Activated T-cell treated with anti-CD3 and anti-CD28 coated beads, Interleukin-2, amount 50 U/mL, for 24 hours (primary cell): ENCODE data around the gene BTLA.
"Not testable (repeated sequence)": the region's sequence is repeated elsewhere in the genome, so short reads cannot be mapped to it uniquely, and the experiment has no call there.

Source experiments
- DNase-seq: peaks from one replicate; pipeline ENCODE4 v3.0.0-alpha.2; 2020
- H3K27ac Mint-ChIP-seq: 2 replicates; pipeline ENCODE4 v1.8.0; 2020; ENCODE audit warnings: mild to moderate bottlenecking, mixed read lengths
- H3K27me3 Mint-ChIP-seq: 2 replicates; pipeline ENCODE4 v1.8.0; 2020; ENCODE audit warnings: mixed read lengths
- H3K36me3 Mint-ChIP-seq: 2 replicates; pipeline ENCODE4 v1.8.0; 2020; ENCODE audit warnings: low read depth, mixed read lengths
- H3K4me1 Mint-ChIP-seq: 2 replicates; pipeline ENCODE4 v1.8.0; 2020; ENCODE audit warnings: low read depth, mixed read lengths
- H3K4me3 Mint-ChIP-seq: 2 replicates; pipeline ENCODE4 v1.8.0; 2020; ENCODE audit warnings: mild to moderate bottlenecking, moderate library complexity, mixed read lengths
- H3K9me3 Mint-ChIP-seq: 2 replicates; pipeline ENCODE4 v1.8.0; 2020; ENCODE audit warnings: mixed read lengths

Gene BTLA

GRCh38 chr3:112503304-112503972 is 4.2 kb upstream of the BTLA start:
- no peaks in the 10 kb centered on the region for H3K27me3 Mint-ChIP-seq
- H3K36me3 Mint-ChIP-seq = peaks cover 11% of the 10 kb centered on the region
- no peak for DNase-seq
- peaks cover 58% of the 10 kb centered on the region for H3K4me1 Mint-ChIP-seq
- H3K27ac Mint-ChIP-seq = no peak overlapping the region
- no peak overlapping the region for H3K4me3 Mint-ChIP-seq
- no peaks in the 10 kb centered on the region for H3K9me3 Mint-ChIP-seq

- peaks cover 62% of the 10 kb centered on the region for H3K4me1 Mint-ChIP-seq
- no peaks in the 10 kb centered on the region for H3K27me3 Mint-ChIP-seq
- peak overlapping the region; percentile 1 for H3K27ac Mint-ChIP-seq
- H3K9me3 Mint-ChIP-seq = no peaks in the 10 kb centered on the region
- DNase-seq = no peak
- no peak overlapping the region for H3K4me3 Mint-ChIP-seq
- H3K36me3 Mint-ChIP-seq = peaks cover 29% of the 10 kb centered on the region
Observed at GRCh38 chr3:112500621-112501020, 1.3 kb upstream of the BTLA start.

GRCh38 chr3:112497897-112498548 is 1.2 kb downstream of the BTLA start:
- Mint-ChIP-seq H3K9me3 (peaks cover 4% of the 10 kb centered on the region), H3K4me1 (peaks cover 63% of the 10 kb centered on the region), H3K36me3 (peaks cover 45% of the 10 kb centered on the region), H3K27me3 (no peaks in the 10 kb centered on the region), H3K27ac (peak overlapping the region; percentile 96), H3K4me3 (peak overlapping the region; percentile 94)
- no peak for DNase-seq

GRCh38 chr3:112496366-112497067 is 2.8 kb downstream of the BTLA start:
- no peaks in the 10 kb centered on the region for H3K27me3 Mint-ChIP-seq
- H3K4me1 Mint-ChIP-seq = peaks cover 72% of the 10 kb centered on the region
- H3K36me3 Mint-ChIP-seq = peaks cover 52% of the 10 kb centered on the region
- DNase-seq = no peak
- H3K9me3 Mint-ChIP-seq = peaks cover 4% of the 10 kb centered on the region
- H3K27ac Mint-ChIP-seq = peak overlapping the region; percentile 93
- peak overlapping the region; percentile 82 for H3K4me3 Mint-ChIP-seq

GRCh38 chr3:112494448-112494767 is 4.9 kb downstream of the BTLA start:
- Mint-ChIP-seq H3K36me3 (peaks cover 53% of the 10 kb centered on the region), H3K27ac (peak overlapping the region; percentile 93), H3K4me1 (peaks cover 75% of the 10 kb centered on the region), H3K4me3 (peak overlapping the region; percentile 21)
- not testable (repeated sequence) for H3K9me3 Mint-ChIP-seq, DNase-seq, H3K27me3 Mint-ChIP-seq

GRCh38 chr3:112492124-112492523 is 7.1 kb downstream of the BTLA start:
- Mint-ChIP-seq H3K9me3 (peaks cover 4% of the 10 kb centered on the region), H3K4me3 (peak overlapping the region; percentile 21), H3K27me3 (no peaks in the 10 kb centered on the region), H3K36me3 (peaks cover 54% of the 10 kb centered on the region), H3K4me1 (peaks cover 83% of the 10 kb centered on the region), H3K27ac (peak overlapping the region; percentile 93)
- DNase-seq = no peak

GRCh38 chr3:112491373-112491772 is 7.9 kb downstream of the BTLA start:
- Mint-ChIP-seq H3K4me1 (peaks cover 83% of the 10 kb centered on the region), H3K27ac (peak overlapping the region; percentile 93), H3K27me3 (no peaks in the 10 kb centered on the region), H3K9me3 (peaks cover 4% of the 10 kb centered on the region), H3K4me3 (peak overlapping the region; percentile 37), H3K36me3 (peaks cover 56% of the 10 kb centered on the region)
- no peak for DNase-seq

GRCh38 chr3:112489674-112490479 is 9.4 kb downstream of the BTLA start:
- H3K27me3 Mint-ChIP-seq = no peaks in the 10 kb centered on the region
- H3K4me3 Mint-ChIP-seq = peak overlapping the region; percentile 37
- peaks cover 73% of the 10 kb centered on the region for H3K4me1 Mint-ChIP-seq

GRCh38 chr3:112486811-112487505 is 12.3 kb downstream of the BTLA start:
- H3K4me3 Mint-ChIP-seq = no peak overlapping the region
- H3K27me3 Mint-ChIP-seq = no peaks in the 10 kb centered on the region
- no peaks in the 10 kb centered on the region for H3K9me3 Mint-ChIP-seq
- peaks cover 73% of the 10 kb centered on the region for H3K4me1 Mint-ChIP-seq
- peaks cover 55% of the 10 kb centered on the region for H3K36me3 Mint-ChIP-seq
- no peak for DNase-seq
- peak overlapping the region; percentile 38 for H3K27ac Mint-ChIP-seq

More at GRCh38 chr3:112489674-112490479, 9.4 kb downstream of the BTLA start:
- no peak for DNase-seq
- Mint-ChIP-seq H3K9me3 (peaks cover 4% of the 10 kb centered on the region), H3K36me3 (peaks cover 57% of the 10 kb centered on the region), H3K27ac (peak overlapping the region; percentile 86)

GRCh38 chr3:112484352-112484751 is 14.9 kb downstream of the BTLA start:
- no peak overlapping the region for H3K4me3 Mint-ChIP-seq
- no peak for DNase-seq
- no peaks in the 10 kb centered on the region for H3K27me3 Mint-ChIP-seq
- H3K9me3 Mint-ChIP-seq = no peaks in the 10 kb centered on the region
- peak overlapping the region; percentile 4 for H3K27ac Mint-ChIP-seq
- peaks cover 69% of the 10 kb centered on the region for H3K4me1 Mint-ChIP-seq
- peaks cover 64% of the 10 kb centered on the region for H3K36me3 Mint-ChIP-seq

- H3K4me1 Mint-ChIP-seq = peaks cover 60% of the 10 kb centered on the region
- H3K36me3 Mint-ChIP-seq = peaks cover 65% of the 10 kb centered on the region
- no peaks in the 10 kb centered on the region for H3K27me3 Mint-ChIP-seq
- peak overlapping the region; percentile 71 for H3K27ac Mint-ChIP-seq
- H3K4me3 Mint-ChIP-seq = no peak overlapping the region
- no peak for DNase-seq
- H3K9me3 Mint-ChIP-seq = no peaks in the 10 kb centered on the region
Observed at GRCh38 chr3:112482675-112483074, 16.6 kb downstream of the BTLA start.

GRCh38 chr3:112481302-112481721 is 18.0 kb downstream of the BTLA start:
- H3K27me3 Mint-ChIP-seq = no peaks in the 10 kb centered on the region
- DNase-seq = no peak
- no peak overlapping the region for H3K27ac Mint-ChIP-seq
- H3K4me1 Mint-ChIP-seq = peaks cover 54% of the 10 kb centered on the region
- no peak overlapping the region for H3K4me3 Mint-ChIP-seq
- H3K36me3 Mint-ChIP-seq = peaks cover 69% of the 10 kb centered on the region
- H3K9me3 Mint-ChIP-seq = no peaks in the 10 kb centered on the region

GRCh38 chr3:112477891-112478290 is 21.4 kb downstream of the BTLA start:
- peaks cover 65% of the 10 kb centered on the region for H3K4me1 Mint-ChIP-seq
- no peaks in the 10 kb centered on the region for H3K27me3 Mint-ChIP-seq
- no peak overlapping the region for H3K27ac Mint-ChIP-seq
- peaks cover 80% of the 10 kb centered on the region for H3K36me3 Mint-ChIP-seq
- no peak for DNase-seq
- H3K9me3 Mint-ChIP-seq = no peaks in the 10 kb centered on the region
- H3K4me3 Mint-ChIP-seq = no peak overlapping the region

- no peak overlapping the region for H3K4me3 Mint-ChIP-seq
Observed at GRCh38 chr3:112476346-112476745, 22.9 kb downstream of the BTLA start.

More at GRCh38 chr3:112476346-112476745, 22.9 kb downstream of the BTLA start:
- Mint-ChIP-seq H3K27me3 (no peaks in the 10 kb centered on the region), H3K27ac (no peak overlapping the region), H3K4me1 (peaks cover 63% of the 10 kb centered on the region), H3K36me3 (peaks cover 83% of the 10 kb centered on the region), H3K9me3 (no peaks in the 10 kb centered on the region)
- DNase-seq = no peak
